ENCODE measurements around the gene SULT1B1.
A peak's percentile ranks its signal among the peaks of the same experiment; 100 is the strongest.

Gene SULT1B1

DNA sequence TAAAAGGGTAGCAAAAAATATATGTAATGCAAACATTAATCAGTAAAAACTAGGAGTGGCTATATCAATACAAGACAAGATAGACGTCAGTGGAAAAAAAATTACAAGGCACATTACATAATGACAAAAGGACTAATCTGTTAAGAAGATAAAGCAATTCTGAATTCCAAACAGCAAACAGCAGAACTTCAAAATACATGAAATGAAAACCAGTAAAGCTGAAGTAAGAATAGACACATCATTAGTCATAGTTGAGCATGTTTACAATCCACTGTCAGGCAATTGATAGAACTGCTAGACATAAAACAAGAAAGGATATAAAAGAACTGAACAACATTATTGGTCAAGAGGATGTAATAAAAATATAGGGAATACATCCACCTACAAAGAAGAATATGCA lies 12.2 kb downstream of the SULT1B1 start:
- no peak for DNase-seq

DNA sequence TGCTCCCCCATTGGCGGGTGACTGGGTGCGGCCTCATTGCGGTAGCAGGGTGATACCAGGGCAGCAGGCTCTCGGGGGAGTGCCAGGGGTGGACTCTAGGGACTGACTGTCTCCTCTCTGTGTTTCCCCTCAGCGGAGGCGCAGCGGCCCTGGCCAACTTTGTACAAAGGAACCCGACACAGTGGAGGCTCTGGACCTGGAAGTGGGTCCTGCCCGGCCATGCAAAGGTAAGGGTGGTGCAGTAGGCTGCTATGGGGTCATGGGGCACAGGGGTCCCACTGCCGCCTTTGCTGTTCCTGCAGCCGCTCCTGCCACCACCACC lies 16.3 kb downstream of the SULT1B1 start:
- DNase-seq = no peak

DNA sequence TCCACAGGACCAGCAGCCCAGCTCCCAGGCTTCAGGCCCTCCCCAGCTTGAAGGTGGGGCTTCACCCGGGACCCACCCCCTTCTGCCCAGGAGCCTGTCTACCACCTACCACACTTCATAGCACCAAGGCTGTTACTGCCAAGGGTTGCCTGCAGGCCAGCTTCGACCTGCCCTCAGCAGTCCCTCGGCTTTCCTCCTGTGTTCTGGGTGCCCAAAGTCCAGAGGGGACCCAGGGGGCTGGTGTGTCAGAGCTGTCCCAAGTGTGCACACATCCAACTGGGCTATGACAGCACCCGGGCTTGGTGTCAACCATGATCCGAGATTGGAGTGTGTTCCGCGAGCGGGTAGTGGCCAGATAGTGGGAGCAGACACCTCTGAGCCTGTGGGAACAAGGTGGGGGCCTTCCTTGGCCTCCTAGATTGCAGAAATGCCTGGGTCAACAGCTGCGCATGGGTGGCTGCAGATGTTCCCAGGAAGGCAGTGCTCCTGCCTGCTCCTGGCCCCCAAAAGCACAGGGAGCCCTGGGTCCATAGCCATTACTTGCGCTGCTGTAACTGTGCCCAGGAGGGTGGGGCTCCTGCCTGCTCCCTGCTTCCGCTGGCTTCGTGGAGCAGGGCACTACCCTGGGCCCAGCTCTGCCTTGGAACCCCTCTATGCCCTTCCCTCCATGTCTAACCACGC lies 16.8 kb downstream of the SULT1B1 start:
- DNase-seq = no peak

DNA sequence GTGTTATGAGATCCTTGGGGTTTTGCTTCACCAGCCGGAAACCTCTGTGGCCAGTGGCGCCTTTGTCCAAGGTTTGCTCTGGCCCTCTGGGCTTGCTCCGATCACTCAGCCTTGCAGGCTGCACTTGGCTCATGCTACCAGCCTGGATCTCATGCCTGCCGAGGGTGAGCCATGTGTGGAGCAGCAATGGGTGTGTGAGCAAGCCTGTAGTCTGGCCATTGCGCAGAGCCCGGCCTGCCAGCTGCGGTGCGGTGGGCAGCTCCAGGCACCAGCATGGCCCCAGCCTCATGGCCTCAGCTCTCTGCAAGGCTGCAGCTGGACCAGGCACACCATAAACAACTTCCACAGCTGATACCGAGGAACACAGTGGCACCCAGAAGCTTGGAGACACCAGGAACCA lies 17.8 kb downstream of the SULT1B1 start:
- no peak for DNase-seq

GRCh38 chr4:69738872-69739271 lies 21.5 kb downstream of the SULT1B1 start:
- DNase-seq = no peak

- no peak for DNase-seq
These were observed 25.3 kb downstream of the SULT1B1 start for GRCh38 chr4:69735119-69735518.

DNA sequence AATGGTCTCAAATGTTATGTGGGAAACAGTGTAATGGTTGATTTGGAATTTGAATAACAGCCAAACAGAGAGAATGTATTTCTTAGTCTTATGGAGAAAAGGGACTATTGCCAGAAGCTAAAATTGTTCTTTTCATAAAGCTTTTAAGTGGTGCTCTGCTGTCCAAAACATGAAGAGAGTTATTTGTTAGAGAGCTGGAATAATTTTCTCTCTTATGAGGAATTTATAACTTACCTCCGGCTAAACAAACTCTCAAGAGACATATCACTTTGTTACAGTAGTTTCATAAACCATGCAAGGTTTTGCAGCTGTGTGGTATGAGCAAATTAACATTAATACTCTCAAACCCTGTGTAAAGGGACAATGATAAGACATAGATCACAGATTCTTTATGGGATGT lies 28.6 kb downstream of the SULT1B1 start:
- no peak for DNase-seq

- DNase-seq = no peak
These were observed 29.2 kb downstream of the SULT1B1 start for GRCh38 chr4:69731241-69731640.

DNA sequence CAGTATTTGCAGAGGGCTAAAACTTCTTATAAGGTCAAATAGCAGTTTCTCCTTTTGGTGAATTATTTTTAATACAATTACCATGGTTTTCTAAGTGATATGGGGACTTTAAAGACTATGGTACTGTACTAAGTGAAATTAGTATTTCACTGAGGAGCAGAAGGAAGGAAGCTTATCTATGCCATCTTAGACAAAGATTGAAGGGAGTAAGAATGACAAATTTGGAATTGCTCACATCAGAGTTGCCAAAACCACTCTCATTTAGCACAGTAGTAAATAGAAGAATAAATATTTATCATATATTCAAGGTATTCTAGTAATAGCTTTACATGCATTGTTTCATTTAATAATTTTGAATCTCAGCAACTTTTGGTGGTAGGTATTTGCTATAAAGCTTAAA lies 30.4 kb downstream of the SULT1B1 start:
- no peak for DNase-seq

GRCh38 chr4:69727926-69728325 lies 32.5 kb downstream of the SULT1B1 start:
- no peak for DNase-seq

GRCh38 chr4:69727426-69727825 lies 33.0 kb downstream of the SULT1B1 start:
- DNase-seq = no peak

DNA sequence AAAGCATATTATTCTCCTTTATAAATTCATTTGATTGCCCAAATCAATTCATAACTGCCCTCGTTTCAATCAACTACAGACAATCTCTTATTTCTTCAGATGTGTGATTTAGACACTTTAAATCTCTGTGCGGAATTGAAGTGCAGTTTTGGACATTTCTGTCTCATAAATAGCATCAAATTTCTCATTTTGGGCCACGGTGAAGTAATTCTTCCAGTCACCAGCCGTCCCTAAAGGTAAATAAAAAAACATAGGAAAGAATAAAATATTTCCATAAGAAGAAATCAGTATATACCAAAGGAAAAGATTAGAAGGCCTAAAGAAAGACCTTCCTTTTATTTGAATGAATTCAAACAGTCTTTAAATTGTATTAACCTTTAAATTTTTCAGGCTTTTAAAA lies 33.4 kb downstream of the SULT1B1 start:
- no peak for DNase-seq

DNA sequence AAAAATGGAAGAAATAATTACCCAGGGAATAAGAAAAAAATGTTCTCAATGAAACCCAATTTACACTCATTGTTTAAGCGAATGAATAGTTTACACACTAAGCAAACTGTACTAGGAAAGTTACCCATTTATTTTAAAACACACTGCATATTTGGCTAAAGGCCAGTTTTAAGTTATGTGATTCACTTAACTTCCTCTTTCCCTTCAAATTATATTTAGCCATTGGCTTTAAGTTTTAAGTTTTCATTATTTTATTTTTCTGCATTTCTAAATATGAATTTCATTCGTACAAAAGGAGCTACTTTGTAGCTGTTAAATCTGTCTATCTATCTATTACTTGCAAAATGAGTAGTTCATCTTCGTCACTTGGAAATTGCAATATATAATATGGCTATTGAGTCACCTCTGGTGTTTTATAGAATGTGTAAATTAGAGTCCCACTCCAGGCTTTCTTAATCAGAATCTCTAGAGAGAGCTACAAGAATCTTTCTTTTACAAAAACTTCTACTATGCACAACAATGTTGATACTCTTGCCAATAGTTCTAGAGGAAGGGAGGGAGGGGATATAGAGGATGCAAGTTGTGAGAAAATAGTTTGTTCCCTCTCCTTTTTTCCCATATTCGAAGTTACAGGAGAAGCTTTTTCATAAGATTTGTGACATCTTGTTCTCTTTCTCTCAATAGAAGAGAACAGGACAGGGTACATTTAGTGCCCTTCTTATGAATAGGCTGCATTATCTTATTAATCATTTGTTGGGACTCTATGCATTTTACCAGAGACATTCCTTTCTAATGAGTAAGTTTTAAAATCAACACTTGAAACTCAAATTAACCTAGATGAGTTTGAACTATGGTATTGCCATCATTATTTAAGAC lies 41.8 kb downstream of the SULT1B1 start:
- DNase-seq = no peak

GRCh38 chr4:69717778-69718177 lies 42.6 kb downstream of the SULT1B1 start:
- no peak for DNase-seq

GRCh38 chr4:69716654-69717053 lies 43.8 kb downstream of the SULT1B1 start:
- no peak for DNase-seq

GRCh38 chr4:69714086-69714485 lies 46.3 kb downstream of the SULT1B1 start:
- no peak for DNase-seq

- DNase-seq = no peak
These were observed 46.8 kb downstream of the SULT1B1 start for GRCh38 chr4:69713593-69713992.

- DNase-seq = no peak
These were observed 49.8 kb downstream of the SULT1B1 start for GRCh38 chr4:69710580-69710979.

GRCh38 chr4:69708211-69708610 lies 52.2 kb downstream of the SULT1B1 start:
- no peak for DNase-seq

DNA sequence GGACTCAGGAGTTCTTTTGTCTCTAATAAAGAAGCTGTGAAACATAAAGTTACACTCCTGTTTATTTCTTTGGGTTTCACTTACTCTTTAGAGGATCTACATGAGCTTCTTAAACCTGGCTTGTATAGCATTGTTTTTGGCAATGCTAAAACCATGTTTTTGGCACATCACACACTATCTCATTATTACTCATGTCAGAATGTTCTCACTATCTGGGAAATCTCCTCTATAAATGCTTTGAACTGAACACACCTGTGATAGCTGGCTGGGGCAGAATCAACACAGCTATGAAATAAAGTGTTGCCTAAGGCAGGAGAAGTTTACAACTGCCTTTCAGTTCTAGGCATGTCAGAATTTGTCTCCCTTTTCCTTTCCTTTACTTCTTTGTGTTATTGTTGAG lies 52.6 kb downstream of the SULT1B1 start:
- DNase-seq = no peak

GRCh38 chr4:69702201-69702600 lies 58.2 kb downstream of the SULT1B1 start:
- no peak for DNase-seq

DNA sequence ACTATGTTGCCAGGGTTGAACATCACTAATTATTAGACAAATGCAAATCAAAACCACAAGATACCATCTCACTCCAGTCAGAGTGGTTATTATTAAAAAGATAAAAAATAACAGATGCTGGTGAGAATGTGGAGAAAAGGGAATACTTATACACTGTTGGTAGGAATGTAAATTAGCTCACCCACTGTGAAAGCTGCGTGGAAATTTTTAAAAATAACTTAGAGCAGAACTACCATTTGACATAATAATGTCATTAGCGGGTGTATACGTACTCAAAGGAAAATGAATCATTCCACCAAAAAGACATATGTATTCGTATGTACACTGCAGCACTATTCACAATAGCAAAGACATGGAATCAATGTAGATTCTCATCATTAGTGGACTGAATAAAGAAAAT lies 58.7 kb downstream of the SULT1B1 start:
- no peak for DNase-seq

- DNase-seq = no peak
These were observed 62.7 kb downstream of the SULT1B1 start for GRCh38 chr4:69697536-69698242.

DNA sequence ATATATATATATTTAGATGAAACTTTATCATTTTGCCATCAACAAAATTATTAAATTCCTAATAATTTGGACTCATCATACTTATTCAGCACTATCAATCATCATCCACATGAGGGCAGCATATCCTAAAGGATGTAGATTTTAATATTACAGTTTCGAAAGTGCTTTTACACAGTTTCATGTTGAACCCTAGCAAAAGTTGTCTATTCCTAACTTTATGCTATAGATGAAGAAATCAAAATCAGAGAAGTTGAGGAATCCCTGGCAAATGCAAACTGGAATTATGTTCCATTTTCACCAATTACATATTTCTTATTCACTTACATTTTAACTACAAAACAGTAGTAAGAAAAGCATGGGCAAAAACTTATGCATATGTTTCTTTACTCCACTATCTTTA lies 70.8 kb downstream of the SULT1B1 start:
- DNase-seq = peak; percentile 1

All from NCI-H2171 treated with DMSO at 0.1 percent for 48 hours (cell line).